ENCODE data around the gene CFAP58.
A peak's percentile ranks its signal among the peaks of the same experiment; 100 is the strongest.

CFAP58 gene

GRCh38 chr10:104333032-104333727 is 20.5 kb upstream of the CFAP58 start:
- H3K27me3 ChIP-seq (replicated peaks): no peaks in the 10 kb centered on the region
- DNase-seq: no peak
- H3K36me3 ChIP-seq (replicated peaks): peaks cover 41% of the 10 kb centered on the region
- TF ChIP-seq CTCF (IDR thresholded peaks at IDR 0.05; ENCODE audit: low read depth, low read length, missing control alignments): no peak
- H3K27ac ChIP-seq: peak overlapping the region; percentile 98
- H3K4me3 ChIP-seq (ENCODE audit: low read depth, low read length): peak overlapping the region; percentile 24
- in situ Hi-C loops (cut with HindIII; ENCODE audit: low pct_ligation_motif_present, low sequenced_read_pairs): no loop called here

DNA sequence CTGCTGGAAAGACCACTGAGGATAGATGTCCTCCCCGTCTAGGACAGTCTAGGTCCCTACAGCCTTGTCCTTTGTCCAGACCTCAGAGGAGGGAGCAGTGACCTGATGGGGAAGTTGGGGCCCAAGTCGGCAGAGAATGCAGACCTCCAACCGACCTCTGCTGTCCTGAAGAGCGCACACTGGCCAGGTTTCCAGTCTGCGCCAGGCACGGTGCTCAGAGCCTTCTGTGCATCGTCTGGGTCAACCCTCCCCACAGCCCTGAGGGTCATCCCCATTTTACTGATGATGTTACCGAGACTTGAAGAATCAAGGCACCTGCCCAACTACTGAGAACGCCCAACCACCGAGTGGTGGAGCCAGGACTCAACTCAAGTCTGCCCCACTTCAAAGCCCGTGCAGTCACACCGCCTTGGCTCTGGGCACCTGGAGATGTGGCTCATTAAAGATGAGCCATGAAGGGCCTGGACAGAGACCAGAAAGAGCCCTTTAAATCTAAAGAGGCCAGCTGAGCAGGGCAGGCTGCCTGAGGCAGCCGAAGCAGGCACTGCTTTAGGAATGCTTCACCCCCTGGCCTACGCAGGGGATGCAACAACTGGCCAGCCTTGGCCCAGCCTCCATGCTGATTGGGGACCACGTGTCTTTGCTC is 19.8 kb upstream of the CFAP58 start:
- in situ Hi-C loops (cut with HindIII; ENCODE audit: low pct_ligation_motif_present, low sequenced_read_pairs): no loop called here
- H3K4me3 ChIP-seq (ENCODE audit: low read depth, low read length): peak overlapping the region; percentile 24

GRCh38 chr10:104334561-104334960 is 19.1 kb upstream of the CFAP58 start:
- no peak for TF ChIP-seq CTCF (IDR thresholded peaks at IDR 0.05; ENCODE audit: low read depth, low read length, missing control alignments)
- DNase-seq: no peak
- peaks cover 41% of the 10 kb centered on the region for H3K36me3 ChIP-seq (replicated peaks)
- in situ Hi-C loops (cut with HindIII; ENCODE audit: low pct_ligation_motif_present, low sequenced_read_pairs): no loop called here
- H3K4me3 ChIP-seq (ENCODE audit: low read depth, low read length): peak overlapping the region; percentile 96
- no peaks in the 10 kb centered on the region for H3K27me3 ChIP-seq (replicated peaks)
- H3K27ac ChIP-seq: peak overlapping the region; percentile 58

More for the DNA sequence above, 19.8 kb upstream of the CFAP58 start:
- DNase-seq: no peak
- TF ChIP-seq CTCF (IDR thresholded peaks at IDR 0.05; ENCODE audit: low read depth, low read length, missing control alignments): no peak
- Histone ChIP-seq H3K27me3 (replicated peaks) (no peaks in the 10 kb centered on the region), H3K36me3 (replicated peaks) (peaks cover 41% of the 10 kb centered on the region), H3K27ac (peak overlapping the region; percentile 98)

GRCh38 chr10:104334965-104335650 is 18.5 kb upstream of the CFAP58 start:
- Histone ChIP-seq H3K27me3 (replicated peaks) (no peaks in the 10 kb centered on the region), H3K4me3 (ENCODE audit: low read depth, low read length) (peak overlapping the region; percentile 96), H3K27ac (peak overlapping the region; percentile 58), H3K36me3 (replicated peaks) (peaks cover 41% of the 10 kb centered on the region)
- in situ Hi-C loops (cut with HindIII; ENCODE audit: low pct_ligation_motif_present, low sequenced_read_pairs): no loop called here
- TF ChIP-seq CTCF (IDR thresholded peaks at IDR 0.05; ENCODE audit: low read depth, low read length, missing control alignments): no peak
- no peak for DNase-seq

DNA sequence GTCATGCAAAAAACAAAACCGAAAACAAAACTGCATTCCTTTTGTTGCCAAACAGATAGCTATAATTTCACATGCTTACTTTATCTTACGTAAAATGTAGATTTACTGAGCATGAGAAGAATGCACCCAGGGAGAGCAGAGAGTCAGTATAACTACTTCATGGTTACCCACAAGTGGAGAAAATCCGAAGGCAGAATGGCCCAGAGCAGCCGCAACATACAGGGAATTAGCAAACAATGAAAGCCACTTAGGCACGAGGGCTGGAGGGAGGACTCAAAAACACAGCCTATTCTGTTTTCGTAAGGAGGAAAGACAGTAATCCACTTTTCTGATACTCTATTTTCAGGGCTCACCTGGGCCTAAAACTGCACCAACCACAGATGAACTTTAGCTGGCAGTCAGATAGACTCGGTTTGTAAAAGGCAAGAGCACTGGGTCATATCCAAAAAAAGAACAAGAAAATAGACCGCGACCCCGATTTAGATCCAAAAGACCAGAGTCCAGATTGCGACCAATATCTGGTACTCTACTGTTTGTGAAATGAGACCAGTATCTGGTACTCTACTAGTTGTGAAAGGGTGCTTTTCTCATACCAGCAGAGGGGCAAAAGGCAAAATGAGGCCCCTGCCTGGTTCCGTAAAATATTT is 16.7 kb upstream of the CFAP58 start:
- no peak for TF ChIP-seq CTCF (IDR thresholded peaks at IDR 0.05; ENCODE audit: low read depth, low read length, missing control alignments)
- Histone ChIP-seq H3K27me3 (replicated peaks) (no peaks in the 10 kb centered on the region), H3K36me3 (replicated peaks) (peaks cover 38% of the 10 kb centered on the region), H3K27ac (peak overlapping the region; percentile 98), H3K4me3 (ENCODE audit: low read depth, low read length) (peak overlapping the region; percentile 96)
- peak; percentile 37 for DNase-seq
- in situ Hi-C loops (cut with HindIII; ENCODE audit: low pct_ligation_motif_present, low sequenced_read_pairs): no loop called here
